Spleen (tissue), 7 donors: ENCODE data around the gene CDK3.

Source experiments
- POLR2A ChIP-seq, 3 donors: fragments of 450-650 bp; IDR thresholded peaks; one replicate each; pipeline ENCODE4 v1.5.1; 2017; ENCODE audit warnings: antibody characterized with exemption in 3 of 3, mild to moderate bottlenecking in 1 of 3
- TF ChIP-seq, protein P1 (sequence below), 11 experiments: fragments of 200-600 bp in 7 of 11; fragments of 450-650 bp in 4 of 11; sonication (generic) in 4 of 11; IDR thresholded peaks in 8 of 11; conservative IDR thresholded peaks in 3 of 11; 1 replicate in 7 of 11; 2 replicates in 4 of 11; pipeline versions ENCODE4 v1.4.0 to v1.8.0; 2016 to 2021; ENCODE audit warnings: antibody characterized with exemption in 11 of 11, inconsistent platforms in 4 of 11, mild to moderate bottlenecking in 1 of 11
- donor health status: DM: no; HTN: no; CAD: no; lungs with moderate emphysema.
- donor health status: DM: no; HTN: no; CAD: no.
- donor health status: DM: no; HTN: no; CAD: no.

DNA sequence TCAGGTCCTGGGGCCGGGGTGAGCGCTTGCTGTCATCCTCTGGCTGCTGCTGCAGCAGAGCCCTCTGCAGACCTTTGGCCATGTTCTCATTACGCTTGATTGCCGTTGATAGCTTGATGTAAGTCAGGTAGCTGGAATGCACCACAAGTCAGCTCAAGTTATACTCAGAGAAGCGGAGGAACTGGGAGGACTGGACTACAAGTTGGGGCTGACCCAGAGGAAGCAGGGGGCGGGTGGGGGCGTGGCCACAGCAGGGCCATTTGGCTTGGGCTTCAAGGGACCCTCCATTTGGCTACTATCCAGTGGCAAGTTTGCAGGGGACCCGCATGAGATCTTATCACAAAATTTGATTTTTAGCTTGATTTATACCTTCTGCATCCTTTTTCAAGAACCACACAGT, 45.4 kb downstream of the CDK3 start:
- TF ChIP-seq, protein P1, sequence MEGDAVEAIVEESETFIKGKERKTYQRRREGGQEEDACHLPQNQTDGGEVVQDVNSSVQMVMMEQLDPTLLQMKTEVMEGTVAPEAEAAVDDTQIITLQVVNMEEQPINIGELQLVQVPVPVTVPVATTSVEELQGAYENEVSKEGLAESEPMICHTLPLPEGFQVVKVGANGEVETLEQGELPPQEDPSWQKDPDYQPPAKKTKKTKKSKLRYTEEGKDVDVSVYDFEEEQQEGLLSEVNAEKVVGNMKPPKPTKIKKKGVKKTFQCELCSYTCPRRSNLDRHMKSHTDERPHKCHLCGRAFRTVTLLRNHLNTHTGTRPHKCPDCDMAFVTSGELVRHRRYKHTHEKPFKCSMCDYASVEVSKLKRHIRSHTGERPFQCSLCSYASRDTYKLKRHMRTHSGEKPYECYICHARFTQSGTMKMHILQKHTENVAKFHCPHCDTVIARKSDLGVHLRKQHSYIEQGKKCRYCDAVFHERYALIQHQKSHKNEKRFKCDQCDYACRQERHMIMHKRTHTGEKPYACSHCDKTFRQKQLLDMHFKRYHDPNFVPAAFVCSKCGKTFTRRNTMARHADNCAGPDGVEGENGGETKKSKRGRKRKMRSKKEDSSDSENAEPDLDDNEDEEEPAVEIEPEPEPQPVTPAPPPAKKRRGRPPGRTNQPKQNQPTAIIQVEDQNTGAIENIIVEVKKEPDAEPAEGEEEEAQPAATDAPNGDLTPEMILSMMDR (IDR thresholded peaks at IDR 0.05 in 8 of 11, conservative IDR thresholded peaks at IDR 0.05 in 3 of 11): no peak
- TF ChIP-seq POLR2A (IDR thresholded peaks at IDR 0.05): no peak
